Thyroid gland (tissue), 4 donors: ENCODE measurements around the gene TDRD7. TPM values are rescaled to one million over a fixed set of nuclear protein-coding genes. Genes with fewer than 3 reads are reported as not detected.

ENCODE experiments used
- DNase-seq, 2 donors: peaks; one replicate each; pipeline ENCODE4 v3.0.0-alpha.2; 2019
- H3K27ac ChIP-seq, 3 donors: fragments of 200-600 bp; sonication (generic); 1 replicate in 2 of 3; 2 replicates in 1 of 3; pipeline ENCODE4 v1.5.1; 2016 to 2019; ENCODE audit warnings: mild to moderate bottlenecking in 1 of 3, moderate library complexity in 1 of 3
- H3K27me3 ChIP-seq: fragments of 200-600 bp; sonication (generic); one replicate; pipeline ENCODE4 v1.5.1; 2019
- H3K36me3 ChIP-seq, 2 donors: fragments of 200-600 bp; sonication (generic); one replicate each; pipeline ENCODE4 v1.5.1; 2016 to 2019
- H3K4me1 ChIP-seq, 2 donors: fragments of 200-600 bp; sonication (generic); one replicate each; pipeline ENCODE4 v1.5.1; 2017 to 2019
- H3K4me3 ChIP-seq, 3 donors: fragments of 200-600 bp; sonication (generic); replicated peaks in 1 of 3; 1 replicate in 2 of 3; 2 replicates in 1 of 3; pipeline ENCODE4 v1.5.1; 2016; ENCODE audit warnings: mild to moderate bottlenecking in 1 of 3
- H3K9me3 ChIP-seq: fragments of 200-600 bp; sonication (generic); one replicate; pipeline ENCODE4 v1.5.1; 2017
- CTCF ChIP-seq, 6 experiments: fragments of 200-600 bp in 3 of 6; fragments of 450-650 bp in 3 of 6; sonication (generic) in 3 of 6; IDR thresholded peaks; one replicate each; pipeline ENCODE4 v1.5.1; 2016 to 2019; ENCODE audit warnings: antibody characterized with exemption in 6 of 6, mild to moderate bottlenecking in 2 of 6, inconsistent platforms in 1 of 6, moderate library complexity in 1 of 6
- POLR2A ChIP-seq, 2 donors: fragments of 450-650 bp; IDR thresholded peaks; one replicate each; pipeline ENCODE4 v1.6.1; 2017; ENCODE audit warnings: antibody characterized with exemption in 2 of 2, mild to moderate bottlenecking in 2 of 2, moderate library complexity in 1 of 2
- WGBS, 2 donors: methylation state at CpG; one replicate each; pipeline ENCODE4 v1.1.5; 2017; 5-methylcytosine and 5-hydroxymethylcytosine counted together
- intact Hi-C: fragments of 100-400 bp; cut with DNase I; formaldehyde crosslinking; loops from one replicate; pipeline ENCODE4 v1.15.1; 2023
- microRNA-seq: library from miRNA; unstranded; fragments of <30 nt; microRNA quantifications from one replicate; pipeline ENCODE4, GENCODE V29; 2016
- small RNA-seq: library from RNA; depleted of rRNA; stranded (forward); fragments of <200 nt; gene quantifications from one replicate; pipeline ENCODE3, GENCODE V24; 2016
- total RNA-seq, 4 donors: library from RNA; depleted of rRNA; stranded (reverse); fragments of >200 nt; gene quantifications; one replicate each; pipeline ENCODE4 v1.2.3, GENCODE V29; 2016

The TDRD7 gene
- total RNA-seq, 4 donors from 2014 or later, result 9.9 to 12.8 (median 11.4) TPM

GRCh38 chr9:97534961-97535594 is 123.2 kb downstream of the TDRD7 start:
- H3K4me3 ChIP-seq, result no peak overlapping the region
- peaks cover 3 to 6% of the 10 kb centered on the region in 2 donors for H3K4me1 ChIP-seq
- H3K36me3 ChIP-seq, result no peaks in the 10 kb centered on the region
- no peak overlapping the region for H3K27ac ChIP-seq
- intact Hi-C loops, result no loop called here
- no peaks in the 10 kb centered on the region for H3K9me3 ChIP-seq
- DNase-seq, result no peak
- TF ChIP-seq POLR2A (IDR thresholded peaks at IDR 0.05), result no peak
- TF ChIP-seq CTCF (IDR thresholded peaks at IDR 0.05), result no peak
- WGBS, 2 donors, result 93% methylated on average over 10 of the region's 10 CpGs
- H3K27me3 ChIP-seq, result no peaks in the 10 kb centered on the region

- TF ChIP-seq POLR2A (IDR thresholded peaks at IDR 0.05), result no peak
- no peak for TF ChIP-seq CTCF (IDR thresholded peaks at IDR 0.05)
- DNase-seq, result no peak
- Histone ChIP-seq H3K4me1 (peaks cover 3 to 4% of the 10 kb centered on the region in 2 donors), H3K9me3 (no peaks in the 10 kb centered on the region), H3K27me3 (no peaks in the 10 kb centered on the region), H3K4me3 (no peak overlapping the region), H3K36me3 (no peaks in the 10 kb centered on the region), H3K27ac (peak overlapping the region in 1 of 3 donors; percentile 72)
- 79 to 94% methylated on average over 5 of the region's 5 CpGs for WGBS, 2 donors
- intact Hi-C loops, result no loop called here
Observed at GRCh38 chr9:97535771-97536170, 123.9 kb downstream of the TDRD7 start.

GRCh38 chr9:97536480-97536879 is 124.6 kb downstream of the TDRD7 start:
- Histone ChIP-seq H3K4me1 (peaks cover 3 to 4% of the 10 kb centered on the region in 2 donors), H3K27ac (peak overlapping the region in 1 of 3 donors; percentile 72), H3K27me3 (no peaks in the 10 kb centered on the region), H3K9me3 (no peaks in the 10 kb centered on the region), H3K4me3 (no peak overlapping the region), H3K36me3 (no peaks in the 10 kb centered on the region)
- no peak for DNase-seq
- WGBS, 2 donors, result 92 to 94% methylated on average over 9 of the region's 9 CpGs
- intact Hi-C loops, result no loop called here
- no peak for TF ChIP-seq CTCF (IDR thresholded peaks at IDR 0.05)
- TF ChIP-seq POLR2A (IDR thresholded peaks at IDR 0.05), result no peak

- H3K27me3 ChIP-seq, result no peaks in the 10 kb centered on the region
- intact Hi-C loops, result no loop called here
- no peaks in the 10 kb centered on the region for H3K9me3 ChIP-seq
- no peak for DNase-seq
- no peak overlapping the region for H3K27ac ChIP-seq
- 83 to 92% methylated on average over 1 of the region's 1 CpG for WGBS, 2 donors
- no peak overlapping the region for H3K4me3 ChIP-seq
- TF ChIP-seq POLR2A (IDR thresholded peaks at IDR 0.05) (no peak), CTCF (IDR thresholded peaks at IDR 0.05) (no peak)
- H3K36me3 ChIP-seq, result no peaks in the 10 kb centered on the region
- peaks cover 3 to 10% of the 10 kb centered on the region in 2 donors for H3K4me1 ChIP-seq
Observed at GRCh38 chr9:97543561-97543960, 131.7 kb downstream of the TDRD7 start.

- H3K27me3 ChIP-seq, result no peaks in the 10 kb centered on the region
- peak overlapping the region; percentile 17 to 21 (median 20) for H3K27ac ChIP-seq
- no peak overlapping the region for H3K4me3 ChIP-seq
- no peaks in the 10 kb centered on the region for H3K36me3 ChIP-seq
- peak; percentile 67 to 76 for DNase-seq
- no peak for TF ChIP-seq POLR2A (IDR thresholded peaks at IDR 0.05)
- H3K4me1 ChIP-seq, result peaks cover 3 to 10% of the 10 kb centered on the region in 2 donors
- no peaks in the 10 kb centered on the region for H3K9me3 ChIP-seq
- intact Hi-C loops, result no loop called here
- 33 to 53% methylated on average over 8 of the region's 8 CpGs for WGBS, 2 donors
Observed at GRCh38 chr9:97545486-97545885, 133.6 kb downstream of the TDRD7 start.

Small RNA genes lying within 50 kb of the gene (microRNA-seq; reads per million reads assigned to microRNA genes)
- not detected for gene MIR1302-8

Small RNA genes lying within 50 kb of the gene (small RNA-seq; reads per million reads assigned to genes)
- not detected for gene MIR1302-8

Other genes with a start within 250 kb of the TDRD7 start
- 10 to 100 TPM in 3 of 4 donors, 1 to 10 TPM in 1; 5.2 to 33.0 (median 11.0) TPM for gene CCDC180, start 104.4 kb upstream of the TDRD7 start, total RNA-seq
- 10 to 100 TPM; 33.4 to 38.6 (median 37.0) TPM for gene TMOD1, start 89.6 kb downstream of the TDRD7 start, total RNA-seq
- 10 to 100 TPM; 34.1 to 53.1 (median 34.7) TPM for gene TSTD2, start 221.3 kb downstream of the TDRD7 start, total RNA-seq
- gene NCBP1, start 221.7 kb downstream of the TDRD7 start, total RNA-seq, result 10 to 100 TPM; 25.7 to 40.4 (median 28.8) TPM